GM23338 (cell line): ENCODE results near the gene BMPR1B. TPM values are rescaled to one million over a fixed set of nuclear protein-coding genes. Genes with fewer than 3 reads are reported as not detected.

ENCODE experiments used
- ATAC-seq: fragments of 200-7000 bp; cut with Tn5 transposase; 3 replicates; pipeline ENCODE4 v1.9.1; 2020
- DNase-seq: peaks from one replicate; pipeline ENCODE4 v3.0.0-alpha.2; 2015; ENCODE audit warnings: low spot score
- H2AFZ ChIP-seq: fragments of 200-600 bp; sonication (generic); 2 replicates; pipeline ENCODE4 v1.8.0; 2016; ENCODE audit warnings: antibody characterized with exemption, mild to moderate bottlenecking, moderate library complexity
- H3F3A ChIP-seq: fragments of 200-600 bp; sonication (generic); replicated peaks from 2 replicates; pipeline ENCODE4 v1.8.0; 2017; ENCODE audit warnings: antibody characterized with exemption, mixed run types, low read depth
- H3K27ac ChIP-seq: fragments of 200-600 bp; sonication (generic); 2 replicates; pipeline ENCODE4 v1.6.1; 2016; ENCODE audit warnings: low read depth
- H3K27me3 ChIP-seq: fragments of 200-600 bp; sonication (generic); 2 replicates; pipeline ENCODE4 v1.8.0; 2016; ENCODE audit warnings: mild to moderate bottlenecking, mixed run types, moderate library complexity; ENCODE audit not compliant: insufficient read depth
- H3K36me3 ChIP-seq: fragments of 200-600 bp; sonication (generic); 2 replicates; pipeline ENCODE4 v1.8.0; 2016; ENCODE audit warnings: mild to moderate bottlenecking; ENCODE audit not compliant: insufficient read depth
- H3K4me1 ChIP-seq: fragments of 200-600 bp; sonication (generic); 2 replicates; pipeline ENCODE4 v1.8.0; 2016; ENCODE audit warnings: mild to moderate bottlenecking, moderate library complexity; ENCODE audit not compliant: insufficient read depth
- H3K4me2 ChIP-seq: fragments of 200-600 bp; sonication (generic); 2 replicates; pipeline ENCODE4 v1.7.1; 2017; ENCODE audit warnings: mixed run types
- H3K4me3 ChIP-seq: fragments of 200-600 bp; sonication (generic); 2 replicates; pipeline ENCODE4 v1.6.1; 2016; ENCODE audit warnings: mixed run types
- H3K79me2 ChIP-seq: fragments of 200-600 bp; sonication (generic); replicated peaks from 2 replicates; pipeline ENCODE4 v1.8.0; 2017; ENCODE audit warnings: mild to moderate bottlenecking; ENCODE audit not compliant: insufficient read depth
- H3K9me2 ChIP-seq: fragments of 200-600 bp; sonication (generic); 2 replicates; pipeline ENCODE4 v1.8.0; 2017; ENCODE audit not compliant: insufficient read depth
- H4K20me1 ChIP-seq: fragments of 200-600 bp; sonication (generic); replicated peaks from 2 replicates; pipeline ENCODE4 v1.8.0; 2017; ENCODE audit warnings: mild to moderate bottlenecking; ENCODE audit not compliant: insufficient read depth
- H3K27ac Mint-ChIP-seq: 2 replicates; pipeline ENCODE4 v1.8.0; 2020; ENCODE audit warnings: inconsistent platforms, mild to moderate bottlenecking, moderate library complexity, mixed read lengths
- H3K27me3 Mint-ChIP-seq: 3 replicates; pipeline ENCODE4 v1.8.0; 2022; ENCODE audit warnings: low read depth, mild to moderate bottlenecking, moderate library complexity, mixed read lengths, inconsistent platforms; ENCODE audit not compliant: insufficient read depth, poor library complexity
- H3K36me3 Mint-ChIP-seq: 3 replicates; pipeline ENCODE4 v1.8.0; 2021; ENCODE audit warnings: low read depth, mild to moderate bottlenecking, inconsistent platforms, moderate library complexity, mixed read lengths
- H3K4me1 Mint-ChIP-seq: 3 replicates; pipeline ENCODE4 v1.8.0; 2020; ENCODE audit warnings: mild to moderate bottlenecking, inconsistent platforms, mixed read lengths
- H3K4me3 Mint-ChIP-seq: 3 replicates; pipeline ENCODE4 v1.8.0; 2021; ENCODE audit warnings: moderate library complexity, mild to moderate bottlenecking, inconsistent platforms, mixed read lengths
- H3K9me3 Mint-ChIP-seq: 3 replicates; pipeline ENCODE4 v1.8.0; 2020; ENCODE audit warnings: moderate library complexity, mild to moderate bottlenecking, inconsistent platforms, mixed read lengths
- CREB1 ChIP-seq: fragments of 250-450 bp; sonication (Bioruptor Pico); IDR thresholded peaks from 2 replicates; pipeline ENCODE4 v1.5.0; 2020; ENCODE audit warnings: low read depth, mild to moderate bottlenecking, moderate library complexity
- CTCF ChIP-seq, 2 experiments: fragments of 200-600 bp in 1 of 2; sonication (generic) in 1 of 2; conservative IDR thresholded peaks; 2 replicates each; pipeline versions ENCODE4 v1.5.1 to v1.6.1; 2016 to 2017; ENCODE audit warnings: antibody characterized with exemption in 2 of 2, low read depth in 2 of 2, mild to moderate bottlenecking in 2 of 2, moderate library complexity in 1 of 2
- ETS1 ChIP-seq: IDR thresholded peaks from 2 replicates; pipeline ENCODE4 v1.6.1; 2016; ENCODE audit warnings: antibody characterized with exemption
- EZH2 ChIP-seq: fragments of 200-600 bp; sonication (generic); IDR thresholded peaks from one replicate; pipeline ENCODE4 v1.8.0; 2017; ENCODE audit warnings: antibody characterized with exemption, mild to moderate bottlenecking, low read depth; ENCODE audit not compliant: unreplicated experiment
- STAT1 ChIP-seq: IDR thresholded peaks from one replicate; pipeline ENCODE4 v1.6.1; 2016; ENCODE audit warnings: antibody characterized with exemption; ENCODE audit not compliant: unreplicated experiment
- ZNF462 ChIP-seq: fragments of 250-450 bp; sonication (Bioruptor Pico); IDR thresholded peaks from 2 replicates; pipeline ENCODE4 v1.5.0; 2020; ENCODE audit warnings: mild to moderate bottlenecking, moderate library complexity
- long read RNA-seq: library from polyadenylated mRNA; unstranded; transcript quantifications from one replicate; pipeline ENCODE4 v2.0.0, GENCODE V29; 2020; ENCODE audit not compliant: unreplicated experiment
- polyA plus RNA-seq: library from polyadenylated mRNA; unstranded; fragments of >200 nt; fragmentation: Nextera tagmentation; extraction: Ambion mirVana; gene quantifications from 2 replicates; pipeline ENCODE4 v1.2.1, GENCODE V29; 2016
- total RNA-seq: library from RNA; depleted of rRNA; stranded (reverse); fragments of >200 nt; shearing (Covaris generic); gene quantifications from 2 replicates; pipeline ENCODE4 v1.2.3, GENCODE V29; 2014; rRNA removed

The BMPR1B gene
- 1.0 and 1.6 TPM in 2 replicates for total RNA-seq
- polyA plus RNA-seq, result 0.21 and 0.48 TPM in 2 replicates
- long read RNA-seq, partial matches to known transcripts, result 1 of 1 reads
- long read RNA-seq, other reads (novel, unspliced or antisense), result 0 of 1 reads

- Mint-ChIP-seq H3K36me3 (no peaks in the 10 kb centered on the region), H3K27ac (no peak within 1 kb of the TSS), H3K4me1 (peaks cover 12% of the 10 kb centered on the region), H3K4me3 (peak within 1 kb of the TSS; percentile 84), H3K27me3 (peaks cover 39% of the 10 kb centered on the region), H3K9me3 (no peaks in the 10 kb centered on the region)
- Histone ChIP-seq H3K27ac (no peak within 1 kb of the TSS), H3K9me2 (no peaks in the 10 kb centered on the region), H2AFZ (peak within 1 kb of the TSS; percentile 98), H3K4me2 (peak within 1 kb of the TSS; percentile 91), H3K4me3 (peak within 1 kb of the TSS; percentile 69), H3F3A (peaks cover 4% of the 10 kb centered on the region; the same call in 1 of the 2 replicates), H3K36me3 (no peaks in the 10 kb centered on the region), H4K20me1 (no peaks in the 10 kb centered on the region), H3K79me2 (no peaks in the 10 kb centered on the region), H3K27me3 (peaks cover 62% of the 10 kb centered on the region), H3K4me1 (peaks cover 13% of the 10 kb centered on the region; the same call in 1 of the 2 replicates)
- TF ChIP-seq ZNF462 (no peak), EZH2 (peak; percentile 65), STAT1 (no peak), CREB1 (no peak), CTCF (conservative IDR thresholded peaks at IDR 0.05; ENCODE audit: low read depth in 2 of 2) (no peak), ETS1 (no peak)
- peak; percentile 60 for DNase-seq
- peak; percentile 18 for ATAC-seq
These were observed at the start of gene BMPR1B for GRCh38 chr4:94757192-94758140. TSS of gene BMPR1B (plus strand) at chr4:94757955. CDS start at chr4:95104425, 346,470 bp downstream.
